MM.1S (cell line): ENCODE results near the gene OR51E1.

ENCODE experiments used
- CTCF ChIP-seq: fragments of 300-600 bp; sonication (generic); IDR thresholded peaks from 2 replicates; pipeline ENCODE4 v1.5.1; 2016; ENCODE audit warnings: antibody characterized with exemption, low read length, mixed read lengths
- EZH2 ChIP-seq: fragments of 300-600 bp; sonication (generic); optimal IDR thresholded peaks from 2 replicates; pipeline ENCODE3; 2017; ENCODE audit warnings: low read depth, mild to moderate bottlenecking, antibody characterized with exemption, low read length, mixed read lengths

GRCh38 chr11:4605057-4605456 lies 38.7 kb upstream of the OR51E1 start:
- no peak for TF ChIP-seq CTCF
- no peak for TF ChIP-seq EZH2
